ENCODE measurements around the gene HLCS. TPM values are rescaled to one million over a fixed set of nuclear protein-coding genes. Genes with fewer than 3 reads are reported as not detected.
A peak's percentile ranks its signal among the peaks of the same experiment; 100 is the strongest.
"Not testable (repeated sequence)": the region's sequence is repeated elsewhere in the genome, so short reads cannot be mapped to it uniquely, and the experiment has no call there.

Gene HLCS
- total RNA-seq, 1 experiment from 2014 or later: 12.7 TPM

DNA sequence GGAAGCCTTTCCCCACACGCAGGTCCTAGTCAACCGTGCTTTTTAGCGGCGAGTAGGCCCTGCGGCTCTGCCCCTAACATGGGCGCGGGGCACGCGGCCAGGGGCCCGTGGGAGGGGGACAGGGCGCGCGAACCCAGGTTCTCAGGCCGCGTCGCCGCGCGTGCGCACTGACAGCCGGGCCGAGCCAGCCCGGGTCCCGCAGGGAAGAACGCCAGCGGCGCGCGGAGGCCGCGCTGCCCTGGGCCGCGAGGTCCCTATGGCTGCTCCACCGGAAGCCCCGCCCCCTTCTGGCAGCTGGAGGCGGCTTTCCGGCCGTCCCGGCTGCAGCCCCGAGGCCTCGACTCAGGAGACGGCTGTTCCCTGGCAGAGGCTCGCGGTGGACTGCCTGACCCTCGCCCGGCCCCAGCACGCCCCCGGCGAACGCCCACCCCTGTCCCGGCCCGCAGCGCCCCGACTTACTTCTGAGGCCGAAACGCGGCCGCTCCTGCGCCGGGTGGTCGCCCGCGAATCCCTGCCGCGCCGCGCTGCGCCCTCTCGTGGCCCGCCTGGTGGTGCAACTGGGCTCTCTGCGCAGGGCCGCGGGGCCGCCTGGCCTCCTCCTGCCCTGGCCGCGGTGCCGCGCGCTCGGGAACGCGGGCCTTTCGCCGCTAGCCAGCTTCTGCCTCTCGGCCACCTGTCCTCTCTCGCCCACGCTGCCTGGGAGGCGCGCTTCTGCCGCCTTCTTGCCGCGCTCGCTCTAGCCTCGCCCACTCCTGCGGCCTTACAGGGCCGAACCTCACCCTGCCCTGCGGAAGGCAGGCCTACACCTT is 23.4 kb upstream of the HLCS start:
- WGBS (ENCODE audit: extremely low coverage, insufficient read length, low lambda C conversion rate): no CpG with 5 or more reads among the region's 97 CpGs
- Histone ChIP-seq H3K23me2 (ENCODE audit: insufficient read length, low read depth, low read length, poor library complexity, severe bottlenecking) (peaks cover 8% of the 10 kb centered on the region), H3K27me3 (ENCODE audit: insufficient read depth, low read length) (no peaks in the 10 kb centered on the region), H3K79me1 (ENCODE audit: insufficient read depth, low read depth, low read length, poor library complexity, severe bottlenecking) (no peaks in the 10 kb centered on the region), H4K20me1 (ENCODE audit: control insufficient read depth, insufficient read depth, insufficient read length) (no peaks in the 10 kb centered on the region), H2BK15ac (ENCODE audit: low read depth, low read length) (no peak overlapping the region), H3K4me1 (ENCODE audit: insufficient read depth, low read length) (no peaks in the 10 kb centered on the region; the same call in 1 of the 2 replicates), H3K4me2 (ENCODE audit: insufficient read depth, insufficient read length, low read length) (peak overlapping the region; percentile 92), H3K9ac (ENCODE audit: extremely low read depth, insufficient read length, low read length) (peak overlapping the region; percentile 42), H3K14ac (ENCODE audit: insufficient read depth, low read length) (peak overlapping the region; percentile 90), H2BK12ac (ENCODE audit: insufficient read length, low read depth, low read length) (no peak overlapping the region), H2BK5ac (ENCODE audit: insufficient read length, low read length) (no peak overlapping the region), H3K9me3 (ENCODE audit: control insufficient read depth, low read depth, low read length) (no peaks in the 10 kb centered on the region), H4K91ac (ENCODE audit: insufficient read length, low read depth, low read length) (no peak overlapping the region), H3K23ac (ENCODE audit: insufficient read length, low read depth, low read length) (no peak overlapping the region), H3K79me2 (ENCODE audit: insufficient read depth, low read length) (no peaks in the 10 kb centered on the region), H2BK120ac (ENCODE audit: low read depth, low read length, poor library complexity, severe bottlenecking) (no peak overlapping the region), H3T11ph (ENCODE audit: low read length) (no peak overlapping the region), H3K4ac (ENCODE audit: low read depth, low read length) (no peak overlapping the region), H2BK20ac (ENCODE audit: low read depth, low read length, poor library complexity, severe bottlenecking) (no peak overlapping the region), H2AFZ (ENCODE audit: low read length) (no peak overlapping the region), H4K5ac (ENCODE audit: insufficient read length, low read depth, low read length) (peak overlapping the region; percentile 22), H3K18ac (ENCODE audit: insufficient read length, low read depth, low read length) (peak overlapping the region; percentile 93), H4K8ac (replicated peaks; ENCODE audit: insufficient read length, low read depth, low read length) (no peak overlapping the region), H3K56ac (ENCODE audit: insufficient read length, low read depth, low read length) (no peak overlapping the region), H2AK5ac (ENCODE audit: insufficient read length, low read length) (no peak overlapping the region), H3K27ac (ENCODE audit: insufficient read length, low read depth, low read length) (peak overlapping the region; percentile 40)
- peak; percentile 92 for DNase-seq
- Mint-ChIP-seq H3K4me3 (peak overlapping the region; percentile 68 to 89), H3K27ac (peak overlapping the region; percentile 95 to 98 (median 95)), H3K27me3 (ENCODE audit: low read depth) (peaks cover 16% of the 10 kb centered on the region), H3K9me3 (peaks cover 0 to 2% of the 10 kb centered on the region in 2 experiments; a peak in 1 of 5 replicates), H3K4me1 (peaks cover 15 to 28% of the 10 kb centered on the region in 2 experiments), H3K36me3 (ENCODE audit: insufficient read depth in 1 of 3, low read depth in 3 of 3) (no peaks in the 10 kb centered on the region)
- TF ChIP-seq, protein P1, sequence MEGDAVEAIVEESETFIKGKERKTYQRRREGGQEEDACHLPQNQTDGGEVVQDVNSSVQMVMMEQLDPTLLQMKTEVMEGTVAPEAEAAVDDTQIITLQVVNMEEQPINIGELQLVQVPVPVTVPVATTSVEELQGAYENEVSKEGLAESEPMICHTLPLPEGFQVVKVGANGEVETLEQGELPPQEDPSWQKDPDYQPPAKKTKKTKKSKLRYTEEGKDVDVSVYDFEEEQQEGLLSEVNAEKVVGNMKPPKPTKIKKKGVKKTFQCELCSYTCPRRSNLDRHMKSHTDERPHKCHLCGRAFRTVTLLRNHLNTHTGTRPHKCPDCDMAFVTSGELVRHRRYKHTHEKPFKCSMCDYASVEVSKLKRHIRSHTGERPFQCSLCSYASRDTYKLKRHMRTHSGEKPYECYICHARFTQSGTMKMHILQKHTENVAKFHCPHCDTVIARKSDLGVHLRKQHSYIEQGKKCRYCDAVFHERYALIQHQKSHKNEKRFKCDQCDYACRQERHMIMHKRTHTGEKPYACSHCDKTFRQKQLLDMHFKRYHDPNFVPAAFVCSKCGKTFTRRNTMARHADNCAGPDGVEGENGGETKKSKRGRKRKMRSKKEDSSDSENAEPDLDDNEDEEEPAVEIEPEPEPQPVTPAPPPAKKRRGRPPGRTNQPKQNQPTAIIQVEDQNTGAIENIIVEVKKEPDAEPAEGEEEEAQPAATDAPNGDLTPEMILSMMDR (conservative IDR thresholded peaks at IDR 0.05): peak; percentile 88

- not testable (repeated sequence) for H3K27me3 ChIP-seq (ENCODE audit: insufficient read depth, low read length); H2BK5ac ChIP-seq (ENCODE audit: insufficient read length, low read length); H3K4ac ChIP-seq (ENCODE audit: low read depth, low read length); H3K23me2 ChIP-seq (ENCODE audit: insufficient read length, low read depth, low read length, poor library complexity, severe bottlenecking); H2BK120ac ChIP-seq (ENCODE audit: low read depth, low read length, poor library complexity, severe bottlenecking); H3K9me3 Mint-ChIP-seq; H3K9ac ChIP-seq (ENCODE audit: extremely low read depth, insufficient read length, low read length); H2BK12ac ChIP-seq (ENCODE audit: insufficient read length, low read depth, low read length); H4K5ac ChIP-seq (ENCODE audit: insufficient read length, low read depth, low read length); H3K14ac ChIP-seq (ENCODE audit: insufficient read depth, low read length); H3K79me2 ChIP-seq (ENCODE audit: insufficient read depth, low read length); H3K27ac ChIP-seq (ENCODE audit: insufficient read length, low read depth, low read length); H3K9me3 ChIP-seq (ENCODE audit: control insufficient read depth, low read depth, low read length); H2BK15ac ChIP-seq (ENCODE audit: low read depth, low read length); H3K36me3 Mint-ChIP-seq (ENCODE audit: insufficient read depth in 1 of 3, low read depth in 3 of 3); DNase-seq; H4K91ac ChIP-seq (ENCODE audit: insufficient read length, low read depth, low read length); H3K56ac ChIP-seq (ENCODE audit: insufficient read length, low read depth, low read length); H3K4me1 ChIP-seq (ENCODE audit: insufficient read depth, low read length); H2AFZ ChIP-seq (ENCODE audit: low read length); H2AK5ac ChIP-seq (ENCODE audit: insufficient read length, low read length); H2BK20ac ChIP-seq (ENCODE audit: low read depth, low read length, poor library complexity, severe bottlenecking); H4K20me1 ChIP-seq (ENCODE audit: control insufficient read depth, insufficient read depth, insufficient read length); H3K23ac ChIP-seq (ENCODE audit: insufficient read length, low read depth, low read length); H3K79me1 ChIP-seq (ENCODE audit: insufficient read depth, low read depth, low read length, poor library complexity, severe bottlenecking); H4K8ac ChIP-seq (replicated peaks; ENCODE audit: insufficient read length, low read depth, low read length); H3T11ph ChIP-seq (ENCODE audit: low read length)
- peaks cover 11% of the 10 kb centered on the region for H3K27me3 Mint-ChIP-seq (ENCODE audit: low read depth)
- H3K4me1 Mint-ChIP-seq: peaks cover 15 to 25% of the 10 kb centered on the region in 2 experiments
- no CpG with 5 or more reads among the region's 22 CpGs for WGBS (ENCODE audit: extremely low coverage, insufficient read length, low lambda C conversion rate)
- Histone ChIP-seq H3K4me2 (ENCODE audit: insufficient read depth, insufficient read length, low read length) (peak overlapping the region; percentile 30), H3K18ac (ENCODE audit: insufficient read length, low read depth, low read length) (peak overlapping the region; percentile 72)
- peak overlapping the region; percentile 59 to 76 for H3K4me3 Mint-ChIP-seq
- H3K27ac Mint-ChIP-seq: peak overlapping the region in 1 of 3 experiments; percentile 65; a peak in 1 of 7 replicates
Observed at GRCh38 chr21:36989199-36989698, 22.8 kb upstream of the HLCS start.

Data from H9 (cell line).